Femur (tissue), 1 donor: ENCODE data around the gene MAML3.
A peak's percentile ranks its signal among the peaks of the same experiment; 100 is the strongest.

Source experiments
- DNase-seq: peaks from one replicate; pipeline ENCODE4 v3.0.0-alpha.2; 2017

MAML3 gene

DNA sequence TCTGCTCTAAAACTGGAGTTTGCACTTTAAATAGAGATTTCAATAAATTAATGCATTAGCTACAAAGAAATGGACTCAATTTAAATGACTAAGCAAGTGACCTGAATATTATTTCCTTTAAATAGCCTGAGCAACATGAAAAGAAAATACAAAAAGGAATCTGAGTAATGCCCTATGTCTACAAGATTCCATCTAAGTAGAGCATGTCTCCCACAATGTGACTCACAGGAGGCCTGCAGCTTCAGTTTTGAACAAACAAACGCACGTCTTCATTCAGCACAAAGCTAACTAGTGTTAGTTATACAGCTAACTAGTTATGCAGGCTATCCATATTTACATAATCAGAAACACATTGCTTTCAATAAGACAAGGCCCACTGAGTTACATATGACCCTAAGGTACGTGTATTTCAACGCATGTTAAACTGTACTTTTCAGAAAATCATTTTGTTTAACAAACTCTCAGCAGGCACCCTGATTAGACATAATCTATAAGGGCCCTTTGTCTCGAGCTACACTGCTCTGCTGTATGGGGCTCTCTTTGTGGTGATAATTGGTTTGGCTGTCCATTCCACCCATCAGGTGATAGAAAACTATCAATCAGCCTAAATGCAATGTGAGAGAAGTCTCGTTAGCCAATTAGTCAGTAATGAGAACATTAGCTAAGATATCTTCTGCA, 116.5 kb downstream of the MAML3 start:
- no peak for DNase-seq

DNA sequence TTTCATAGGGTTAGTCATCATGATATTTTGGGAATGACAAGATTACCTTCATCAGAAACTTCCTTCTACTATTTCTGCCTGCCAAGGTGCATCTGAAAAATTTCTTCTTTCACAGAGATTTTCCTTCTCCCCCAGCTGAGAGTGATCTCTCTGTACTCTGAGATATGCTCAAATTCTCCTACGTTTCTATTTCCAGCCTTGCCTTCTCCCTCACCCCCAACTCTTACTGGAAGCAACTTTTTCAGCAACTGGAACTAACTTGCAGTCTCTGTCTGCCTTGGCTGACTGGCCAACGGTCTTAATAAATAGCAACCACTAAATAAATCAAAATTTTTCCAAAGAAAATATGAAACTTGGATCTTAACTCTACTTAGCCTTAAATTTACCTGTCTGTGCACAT, 122.3 kb downstream of the MAML3 start:
- no peak for DNase-seq

DNA sequence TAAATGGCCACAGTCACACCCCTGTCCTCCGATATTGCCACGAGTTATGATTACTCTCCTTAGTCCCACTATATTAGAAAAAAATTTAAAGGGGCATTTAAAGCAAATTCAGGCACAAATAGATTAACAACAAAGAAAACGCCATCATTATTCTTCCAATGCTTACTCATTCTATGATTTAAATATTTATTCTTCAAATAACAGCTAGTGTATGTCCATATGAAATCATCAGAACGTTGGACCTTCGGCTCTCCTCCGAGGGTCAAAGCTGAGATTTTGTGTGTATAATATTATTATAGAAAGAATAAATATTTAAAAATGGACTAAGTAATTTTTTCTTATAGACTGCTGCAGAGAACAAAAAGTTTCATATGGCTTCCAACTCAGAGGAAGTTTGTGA, 122.9 kb downstream of the MAML3 start:
- DNase-seq, result no peak

DNA sequence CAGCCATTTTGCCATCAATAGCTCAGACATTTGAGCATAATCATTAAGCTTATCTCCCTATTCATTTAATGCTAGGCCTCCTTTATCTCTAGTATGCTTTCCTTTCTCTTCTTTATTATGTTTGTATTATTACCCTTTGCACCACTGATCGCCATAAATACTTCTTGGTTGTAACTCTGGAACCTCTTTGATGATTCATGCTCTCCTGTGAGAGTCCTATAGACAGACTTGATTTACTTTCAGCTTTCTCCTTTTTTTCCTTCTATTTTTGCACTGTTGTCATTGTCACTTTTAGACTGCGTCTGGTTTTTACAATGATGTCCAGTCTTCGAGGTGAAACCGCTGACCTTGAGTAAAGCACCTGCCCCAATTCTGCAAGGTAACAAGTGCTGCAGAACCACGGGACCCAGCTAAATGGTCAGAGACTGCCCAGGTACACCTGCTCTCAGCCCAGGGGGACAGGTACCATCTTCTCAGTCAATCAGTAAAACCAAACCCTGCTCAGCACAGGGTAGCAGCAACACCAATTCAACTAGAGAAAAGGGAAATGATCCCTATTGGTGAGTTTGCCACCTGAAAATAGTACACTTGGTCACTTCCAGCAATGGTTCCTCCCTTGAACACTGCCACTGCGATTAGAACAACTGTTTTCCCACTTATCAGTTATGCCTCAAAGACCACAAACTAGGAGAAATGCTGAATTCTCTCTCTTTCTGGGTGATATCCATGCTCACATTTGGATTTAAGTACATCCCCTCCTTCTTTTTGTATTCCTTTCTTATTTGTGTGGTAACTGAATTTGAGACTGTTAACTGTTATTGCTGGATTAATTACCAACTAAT, 125.1 kb downstream of the MAML3 start:
- no peak for DNase-seq

DNA sequence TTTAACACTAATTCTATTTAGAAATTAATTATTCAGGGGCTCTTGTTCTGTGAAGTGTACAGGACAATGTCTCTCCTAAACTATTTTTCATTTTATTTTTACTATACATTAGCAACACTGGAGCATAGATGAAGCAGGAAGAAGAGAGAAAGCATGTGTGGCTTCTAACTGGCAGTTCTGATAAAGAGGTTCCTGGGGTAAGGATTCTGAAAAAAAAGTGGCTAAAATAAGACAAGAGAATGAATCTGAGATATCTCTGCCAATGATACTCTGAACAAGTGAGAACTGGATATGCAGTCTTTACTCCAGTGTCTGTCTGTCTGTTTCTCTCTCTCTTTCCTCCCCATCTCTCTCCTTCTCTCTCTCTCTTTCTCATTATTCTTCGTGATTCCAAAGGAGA, 125.9 kb downstream of the MAML3 start:
- DNase-seq, result no peak

DNA sequence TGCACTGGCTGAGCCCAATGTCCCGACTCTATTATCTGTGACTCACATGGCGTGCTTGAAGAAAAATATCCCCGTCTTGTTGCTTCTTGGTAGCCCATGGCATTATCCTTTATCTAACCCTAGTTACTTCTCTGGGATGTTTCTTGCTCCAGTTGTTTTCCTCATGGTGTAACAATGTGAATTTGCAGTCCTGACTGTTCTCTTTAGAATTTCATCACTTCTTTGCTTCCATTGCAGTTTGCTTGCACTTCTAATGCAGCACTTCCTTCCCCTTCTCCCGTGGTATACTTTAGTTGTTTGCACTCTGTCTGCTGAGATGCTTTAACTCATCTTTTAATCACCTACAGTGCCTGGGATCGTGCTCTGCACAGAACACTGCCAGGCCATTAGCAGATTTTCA, 126.9 kb downstream of the MAML3 start:
- no peak for DNase-seq

DNA sequence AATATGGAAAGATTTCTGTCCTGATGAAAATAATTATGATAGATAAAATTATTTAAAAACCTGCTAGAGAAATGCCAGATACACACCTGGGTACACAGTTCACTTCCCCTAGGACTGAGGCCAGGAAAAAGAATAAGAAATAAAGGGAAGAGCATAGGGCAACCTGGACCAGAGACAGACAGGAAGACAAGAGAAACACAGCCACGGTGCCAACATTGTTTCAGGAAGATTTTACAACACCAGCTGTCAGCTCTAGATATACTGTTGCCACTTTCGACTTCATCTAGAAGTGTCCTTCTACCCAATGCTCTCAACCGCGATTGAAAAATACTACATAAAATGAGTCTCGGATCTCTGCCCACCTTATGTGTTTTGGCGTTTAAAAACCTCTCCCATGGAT, 128.5 kb downstream of the MAML3 start:
- DNase-seq, result no peak

DNA sequence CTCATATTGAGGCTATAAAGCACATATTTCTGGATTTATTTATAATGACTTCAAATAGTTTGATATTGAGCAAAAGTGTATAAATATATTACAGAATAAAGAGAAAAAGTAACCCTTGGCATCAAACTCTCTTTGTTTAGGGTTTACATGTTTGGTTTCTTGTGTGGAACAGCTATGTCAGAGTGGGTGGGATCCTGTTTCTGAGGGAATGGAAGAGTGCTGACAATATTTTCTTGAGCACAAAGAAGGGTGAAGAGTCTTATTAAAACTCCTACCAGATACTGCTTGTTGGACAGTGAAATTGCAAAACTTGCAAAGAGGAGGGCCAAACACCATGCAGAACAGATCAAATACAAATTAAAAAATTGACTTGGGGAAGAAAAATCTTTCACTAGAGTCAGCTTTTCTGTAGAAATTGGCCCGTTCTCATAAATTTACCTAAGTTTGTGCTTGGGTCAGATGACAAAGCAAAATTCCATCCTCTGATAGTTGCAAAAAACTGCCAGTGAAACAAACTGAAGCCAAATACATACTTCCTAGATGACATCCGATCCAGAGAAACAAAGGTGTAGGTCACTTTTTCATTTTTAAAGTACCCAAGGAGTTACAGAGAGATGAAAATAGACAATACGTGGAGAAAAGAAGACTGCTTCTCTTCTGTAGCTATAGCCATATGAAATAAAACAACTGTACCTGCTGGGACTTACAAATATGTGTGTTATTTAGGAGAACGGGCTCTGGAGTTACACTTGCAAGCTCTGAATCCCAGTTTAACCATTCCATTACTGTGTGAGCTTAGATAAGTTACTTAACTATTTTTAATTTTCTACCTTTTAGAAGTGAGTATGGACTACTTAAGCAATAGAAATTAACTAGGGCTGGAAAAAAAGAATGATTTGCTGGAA, 133.3 kb downstream of the MAML3 start:
- DNase-seq, result no peak

DNA sequence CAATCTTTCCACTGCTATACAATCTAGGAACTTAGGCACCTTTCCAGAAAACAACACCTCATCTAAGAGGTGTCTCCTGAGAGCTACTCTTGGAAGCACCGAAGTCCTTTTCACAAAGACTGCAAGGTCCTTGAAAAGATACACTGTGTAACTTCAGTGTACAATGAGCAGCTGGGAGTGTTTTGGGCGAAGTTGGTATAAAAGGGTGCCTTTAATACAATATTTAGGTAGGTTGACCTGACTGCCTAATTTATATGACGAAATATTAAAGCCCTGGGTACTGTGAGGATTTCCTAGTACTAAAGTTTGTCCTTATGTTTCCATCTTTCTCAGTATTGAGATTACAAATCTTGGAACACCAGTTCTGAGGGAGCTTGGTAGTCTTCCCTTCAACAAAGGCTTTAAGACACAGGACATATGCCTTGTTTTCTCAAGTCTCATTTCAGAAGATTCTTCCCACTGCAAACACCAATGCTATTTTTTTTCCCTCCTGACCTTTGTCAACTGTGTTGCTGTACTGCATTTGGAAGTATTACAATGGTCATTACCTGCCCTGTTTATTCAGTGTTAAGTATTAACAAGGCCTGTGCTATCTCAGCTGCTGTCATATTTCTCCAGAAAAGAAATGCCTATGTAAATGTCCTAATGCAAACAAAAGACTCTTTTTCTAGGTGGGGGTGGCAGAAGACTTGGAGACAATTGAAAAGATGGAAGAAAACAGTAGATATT, 134.2 kb downstream of the MAML3 start:
- DNase-seq, result no peak

DNA sequence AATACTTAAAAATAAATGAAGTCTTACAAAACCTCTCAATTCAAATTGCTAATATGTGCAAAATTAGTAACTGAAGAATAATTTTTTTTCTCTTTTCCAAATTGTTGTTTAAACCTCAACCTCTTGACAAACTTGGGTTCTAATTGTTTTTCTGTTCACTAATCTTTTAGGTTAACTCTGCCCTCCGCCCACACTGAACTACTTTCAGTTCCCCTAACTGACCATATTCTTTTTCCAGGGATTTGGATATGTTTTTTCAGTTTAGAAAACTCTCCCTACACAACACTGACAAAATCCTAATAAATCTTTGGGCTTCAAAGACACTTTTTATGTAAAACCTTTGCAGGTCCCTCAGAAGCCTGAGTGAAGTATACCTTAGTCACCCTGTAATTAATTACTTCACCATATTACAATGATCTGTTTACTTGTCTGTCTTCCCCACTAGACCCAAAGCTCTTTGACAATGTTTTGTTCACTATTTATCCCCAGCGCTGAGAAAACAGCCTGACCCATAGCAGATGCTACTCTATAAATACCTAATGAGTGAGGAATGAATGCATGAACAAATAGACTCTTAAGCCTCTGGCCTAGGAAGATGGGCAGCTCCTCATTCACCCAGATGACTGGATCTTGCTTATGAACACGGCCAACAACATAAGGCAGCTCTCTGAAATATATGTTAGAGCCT, 134.9 kb downstream of the MAML3 start:
- no peak for DNase-seq

DNA sequence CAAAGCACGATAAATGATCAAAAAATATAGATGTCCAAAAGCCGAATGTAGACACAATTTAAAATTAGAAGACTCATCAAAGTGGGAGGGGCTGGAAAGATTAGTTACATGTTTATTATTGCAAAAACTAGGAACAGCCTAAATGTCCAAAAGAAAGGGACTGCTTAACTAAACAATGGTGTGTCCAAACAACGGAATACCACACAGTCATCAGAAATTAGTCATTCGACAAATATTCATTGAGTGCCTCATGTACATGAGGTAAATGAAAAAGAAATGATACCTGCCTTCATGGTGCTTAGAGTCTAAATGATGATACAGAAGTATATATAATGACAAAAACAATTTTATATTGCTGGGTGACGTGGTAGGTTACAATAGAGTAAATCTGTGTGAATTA, 139.7 kb downstream of the MAML3 start:
- DNase-seq, result no peak

DNA sequence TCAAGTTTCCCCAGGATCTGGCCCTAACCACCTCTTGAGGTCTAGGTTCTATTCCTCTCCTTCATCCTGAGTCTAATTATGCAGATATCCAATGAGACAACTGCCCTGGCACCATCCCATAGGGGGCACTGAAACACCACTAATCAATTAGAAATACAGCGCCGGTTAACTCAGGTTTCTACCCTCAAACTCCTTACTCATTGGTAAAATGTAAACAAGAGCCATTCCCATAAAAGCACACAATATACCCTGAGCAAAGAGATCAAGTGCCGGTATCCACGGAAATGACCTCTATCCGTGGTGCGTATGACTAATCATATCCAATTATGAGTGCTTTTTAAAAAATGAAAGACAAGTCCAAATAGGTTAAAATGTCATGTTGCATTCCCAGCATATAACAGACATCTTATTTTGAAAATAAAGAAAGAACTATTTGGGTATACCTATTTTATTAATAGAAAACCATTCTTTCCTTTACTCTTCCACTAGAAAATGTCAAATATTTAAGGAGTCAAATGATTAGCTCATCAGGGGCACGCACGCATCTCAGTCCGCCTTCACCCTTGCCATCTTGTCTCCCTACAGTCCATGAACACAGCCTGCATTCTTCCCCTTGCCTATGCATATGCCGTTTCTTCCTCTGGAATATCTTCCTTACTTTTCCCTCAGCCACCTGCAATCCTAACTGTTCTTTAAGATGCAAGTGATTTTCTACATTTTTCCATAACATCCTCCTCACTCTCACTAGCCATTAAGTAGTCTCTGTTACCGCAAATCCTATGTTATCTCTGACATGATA, 141.1 kb downstream of the MAML3 start:
- peak; percentile 47 for DNase-seq

DNA sequence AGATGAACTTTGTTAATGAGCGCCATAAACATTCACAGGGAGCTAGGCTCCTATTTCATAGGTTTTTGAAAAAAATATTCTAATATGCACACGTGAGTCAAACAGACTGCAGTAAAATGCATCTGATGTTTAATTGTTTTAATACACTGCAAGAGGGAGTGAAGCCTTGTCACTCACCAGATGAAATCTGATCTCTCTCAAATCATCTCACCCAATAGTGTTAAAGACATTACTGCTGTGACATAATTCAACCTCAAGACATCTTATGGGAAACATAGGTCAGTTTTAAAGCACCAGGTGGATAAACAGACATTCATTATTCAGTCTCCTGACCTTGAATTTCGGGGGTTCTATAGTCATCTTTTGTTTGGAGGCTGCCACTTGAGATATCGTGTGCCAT, 148.3 kb downstream of the MAML3 start:
- no peak for DNase-seq

DNA sequence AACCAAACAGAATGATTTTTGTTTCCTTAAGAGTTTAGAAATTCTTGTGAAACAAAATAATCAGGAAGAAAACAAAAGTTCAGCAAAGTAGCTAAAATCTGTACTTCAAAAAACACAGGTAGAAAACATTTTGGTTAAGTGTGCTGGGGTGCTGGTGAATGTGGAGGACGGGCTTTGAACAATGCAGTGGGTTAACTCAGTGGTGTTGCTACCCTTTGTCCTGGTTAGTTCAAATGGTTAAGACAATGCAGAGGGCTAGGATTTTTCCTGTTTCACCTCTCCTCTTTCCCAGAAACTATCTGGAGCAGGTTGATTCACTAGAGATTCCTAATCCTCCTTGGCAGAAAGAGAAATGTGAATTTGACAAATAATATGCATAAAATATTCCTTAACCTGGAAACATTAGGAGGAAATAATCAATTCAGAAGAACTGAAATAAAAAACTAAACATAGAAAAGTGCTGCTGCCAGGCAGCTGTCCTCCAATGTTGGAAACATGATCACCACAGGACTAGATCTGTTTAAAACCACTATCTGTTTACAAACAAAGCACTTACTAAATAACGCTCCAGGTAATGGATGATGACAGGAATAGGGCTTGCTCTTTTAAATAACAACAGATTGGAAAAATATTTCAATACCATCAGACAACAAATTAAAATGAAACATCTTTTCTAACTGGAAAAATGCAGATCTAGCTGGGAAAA, 148.9 kb downstream of the MAML3 start:
- DNase-seq, result no peak

DNA sequence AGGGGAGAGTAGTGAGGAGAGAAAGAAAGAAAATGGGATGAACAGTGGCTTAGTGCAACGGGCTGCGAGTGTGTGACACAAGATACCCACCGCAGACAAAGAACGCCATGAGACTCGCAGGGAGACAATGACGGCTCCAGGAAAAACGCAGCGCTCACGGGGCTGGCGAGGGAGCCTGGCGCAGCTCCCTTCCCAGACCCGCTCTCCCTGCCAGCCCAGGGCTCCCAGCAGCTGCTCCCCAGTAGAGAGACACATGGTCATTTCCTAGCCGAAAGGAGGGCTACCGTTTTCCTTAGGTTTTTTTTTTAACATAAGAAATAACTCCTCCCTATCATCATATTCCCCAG, 149.5 kb downstream of the MAML3 start:
- peak; percentile 62 for DNase-seq

DNA sequence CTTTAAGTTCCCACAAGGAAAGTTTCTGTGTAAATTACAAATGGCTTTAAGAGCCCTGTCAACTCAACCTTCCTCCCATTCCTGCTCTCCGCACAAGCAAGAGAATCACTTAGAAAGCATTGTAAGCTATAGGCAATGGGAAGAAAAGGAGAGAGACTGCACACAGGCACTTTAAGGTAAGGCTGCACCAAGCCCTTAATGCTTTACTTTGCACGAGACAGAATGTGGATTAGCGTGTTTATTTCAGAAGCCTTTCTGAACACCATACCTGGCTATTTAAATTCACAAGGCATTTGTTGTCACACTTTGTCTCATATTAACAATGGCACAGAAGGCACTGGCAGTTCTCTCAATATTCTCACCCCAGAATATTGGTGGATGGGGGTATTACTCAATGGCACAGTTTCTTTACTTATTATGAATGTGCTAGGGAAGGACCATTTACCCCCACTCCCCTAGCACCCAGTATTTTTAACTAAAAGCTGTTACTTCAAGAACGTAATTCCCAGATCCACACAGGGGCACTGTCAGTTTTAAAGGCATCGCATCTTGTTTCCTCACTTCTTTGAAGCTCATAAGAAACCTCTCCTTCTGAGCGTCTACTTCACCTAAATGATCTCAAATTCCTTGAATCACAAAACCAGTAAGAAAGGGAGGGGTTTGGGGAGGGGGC, 150.0 kb downstream of the MAML3 start:
- DNase-seq, result no peak

DNA sequence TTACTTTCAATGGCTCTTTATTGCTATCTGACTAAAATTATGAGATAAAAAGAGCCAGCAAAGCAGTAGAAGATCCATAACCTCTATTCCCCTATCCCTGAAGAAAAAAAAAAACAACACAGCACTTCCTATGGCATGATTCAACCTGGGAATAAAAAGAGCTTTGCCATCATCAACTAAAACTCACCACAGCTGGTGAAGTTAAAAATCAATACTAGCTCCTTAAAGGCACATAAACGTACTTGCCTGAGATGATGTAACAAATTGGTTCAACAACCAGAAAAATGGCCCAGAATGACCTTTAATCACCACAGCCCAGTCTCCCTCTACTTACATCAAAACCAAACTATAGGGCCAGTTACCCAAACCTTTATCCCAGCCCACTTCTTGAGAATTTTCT, 153.8 kb downstream of the MAML3 start:
- no peak for DNase-seq

DNA sequence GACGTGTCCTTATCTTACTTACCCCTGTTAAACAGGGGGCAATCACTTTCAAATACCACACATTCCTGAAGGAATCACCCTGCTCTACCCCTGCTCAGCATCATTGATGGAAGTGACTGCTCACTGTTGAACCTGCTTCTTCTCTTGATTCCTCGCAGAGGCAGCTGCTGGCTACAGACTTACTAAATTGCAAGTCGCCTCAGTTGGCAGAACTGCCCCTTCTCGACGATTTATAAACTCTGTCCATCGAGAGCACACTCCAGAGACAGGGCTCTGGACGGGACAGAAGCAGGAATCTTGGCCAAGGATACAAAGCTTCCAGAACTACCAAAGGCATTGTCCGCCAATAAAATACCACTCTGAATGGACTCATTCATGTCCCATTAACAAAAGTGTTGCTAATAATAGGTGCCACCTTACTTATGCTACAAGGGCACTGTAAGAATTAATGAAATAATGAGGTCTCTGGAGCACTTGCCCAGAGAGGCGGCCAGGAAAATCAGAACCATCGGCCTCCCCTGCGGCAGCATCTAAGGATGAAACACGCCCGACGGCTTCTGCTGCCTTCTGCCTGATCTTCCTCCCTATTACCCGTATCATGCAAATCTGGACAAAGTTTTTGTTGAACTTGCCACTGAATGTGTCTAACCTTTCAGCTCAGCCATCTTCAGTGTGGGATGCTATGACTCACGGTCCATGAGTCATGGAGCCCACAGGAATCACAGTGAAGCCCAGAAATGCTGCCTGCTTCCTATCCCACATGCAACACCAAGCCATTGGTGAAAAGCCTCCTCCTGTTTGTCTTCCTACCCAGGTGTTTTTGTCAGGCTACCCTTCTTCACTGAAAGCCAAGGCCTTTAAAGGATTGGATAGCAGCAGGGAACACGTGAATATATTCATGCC, 164.9 kb downstream of the MAML3 start:
- peak; percentile 41 for DNase-seq

DNA sequence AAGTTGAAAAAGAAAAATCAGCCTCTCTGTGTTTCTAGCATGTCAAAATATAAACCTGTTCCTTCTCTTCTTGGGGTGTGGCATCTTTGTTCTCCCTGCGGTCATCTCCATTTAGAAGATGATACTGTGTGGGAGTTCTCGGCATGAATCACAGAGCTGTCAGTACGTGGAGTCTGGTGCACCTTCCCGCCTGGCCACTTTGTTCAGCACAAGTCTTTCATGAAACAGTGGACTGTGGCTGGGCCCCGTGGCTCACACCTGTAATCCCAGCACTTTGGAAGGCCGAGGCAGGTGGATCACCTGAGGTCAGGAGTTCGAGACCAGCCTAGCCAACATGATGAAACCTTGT, 166.5 kb downstream of the MAML3 start:
- DNase-seq, result no peak
